NCI-H187 treated with DMSO at 0.1 percent for 48 hours (cell line): ENCODE results near the gene AK8.

Experiments
- DNase-seq: peaks from one replicate; lab custom pipeline; 2025; lab: John Stamatoyannopoulos, UW

Gene AK8

DNA sequence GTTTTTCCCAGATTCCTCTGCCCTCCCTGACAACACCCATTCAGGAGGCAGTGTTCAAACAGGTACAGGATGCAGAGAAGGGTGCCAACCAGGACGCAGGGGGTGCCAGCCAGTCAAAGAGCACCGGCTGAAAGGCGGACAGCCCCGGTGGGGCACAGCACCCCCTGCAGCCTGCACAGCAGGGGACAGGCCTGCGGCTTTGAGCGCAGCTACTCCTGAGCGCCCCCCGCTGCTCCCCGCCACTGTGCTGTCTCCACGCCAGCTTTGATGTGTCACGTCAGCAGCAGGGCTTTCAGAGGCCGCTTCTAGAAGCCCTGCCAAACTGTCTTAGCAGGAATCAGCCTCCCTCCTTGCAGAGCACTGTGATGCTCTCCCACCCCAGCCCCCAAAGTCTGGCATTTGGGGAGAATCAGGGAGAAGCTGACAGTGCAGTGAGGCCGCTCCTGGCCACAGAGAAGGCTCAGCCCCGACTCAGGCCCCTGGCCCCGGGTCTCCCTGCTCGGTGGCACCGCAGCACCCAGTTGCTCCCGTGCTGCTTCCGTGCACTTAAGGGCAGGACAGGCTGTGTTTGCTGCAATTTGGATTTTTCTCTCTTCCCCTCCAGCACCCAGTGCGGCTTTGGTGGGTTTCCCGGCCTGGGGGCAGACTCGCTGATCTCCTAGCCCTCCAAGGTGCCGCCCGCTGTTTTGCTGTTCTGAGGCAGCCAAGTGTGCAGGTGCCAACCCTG, 20.3 kb downstream of the AK8 start:
- DNase-seq: no peak

DNA sequence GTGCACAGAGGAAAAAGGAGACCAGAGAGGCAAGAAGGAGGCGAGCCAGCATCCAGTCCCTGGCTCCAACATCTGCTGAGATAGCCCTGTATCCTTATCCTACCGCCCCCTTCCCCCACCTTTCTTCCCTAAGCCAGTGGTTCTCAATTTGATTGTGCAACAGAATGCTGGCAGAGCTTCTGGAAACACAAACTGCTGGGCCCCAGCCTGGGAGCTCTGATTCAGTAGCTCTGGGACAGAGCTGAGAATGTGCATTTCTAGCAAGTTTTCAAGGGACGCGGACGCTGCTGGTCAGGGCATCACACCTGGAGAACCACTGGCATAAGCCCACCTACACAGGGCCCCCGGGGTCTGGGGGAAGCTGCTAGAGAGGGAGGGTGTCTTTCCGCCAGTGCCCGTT, 21.1 kb downstream of the AK8 start:
- DNase-seq: no peak

DNA sequence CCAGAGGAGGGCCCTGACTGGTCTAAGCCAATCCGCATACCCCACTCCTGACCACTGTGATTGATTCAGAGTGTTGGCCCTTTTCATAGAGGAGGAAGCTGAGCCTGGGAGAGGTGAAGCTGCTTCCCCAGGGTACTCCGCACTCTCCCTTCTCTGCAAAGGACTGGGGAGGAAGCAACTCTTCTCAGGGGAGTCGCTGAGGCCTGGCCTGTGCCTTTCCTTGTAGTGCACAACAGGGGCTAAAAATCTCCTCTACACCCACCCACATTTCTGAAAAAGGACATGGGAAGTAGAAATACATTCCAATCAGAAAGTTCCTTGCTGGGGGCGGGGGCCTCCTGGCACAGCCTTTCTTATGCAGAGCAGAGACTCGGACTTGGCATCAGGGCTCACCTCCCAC, 22.2 kb downstream of the AK8 start:
- no peak for DNase-seq

DNA sequence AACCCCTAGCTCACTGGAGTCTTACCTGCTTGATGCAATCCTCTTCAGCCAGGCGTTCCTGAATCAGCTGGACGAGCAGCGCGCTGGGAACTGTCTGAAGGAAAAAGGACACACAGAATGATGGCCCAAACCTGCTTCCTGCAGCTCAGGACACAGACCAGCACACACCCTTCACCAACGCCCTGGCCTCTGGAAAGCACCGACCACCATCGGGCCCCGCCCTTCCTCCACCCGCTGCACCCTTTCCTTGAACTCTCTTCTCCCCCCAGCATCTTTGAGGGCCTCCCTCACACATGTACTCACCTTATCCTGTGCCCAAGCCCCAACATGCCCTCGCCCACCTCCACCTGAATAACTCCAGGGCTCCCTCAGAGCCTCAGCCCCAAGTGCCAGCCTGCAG, 23.3 kb downstream of the AK8 start:
- DNase-seq: no peak

DNA sequence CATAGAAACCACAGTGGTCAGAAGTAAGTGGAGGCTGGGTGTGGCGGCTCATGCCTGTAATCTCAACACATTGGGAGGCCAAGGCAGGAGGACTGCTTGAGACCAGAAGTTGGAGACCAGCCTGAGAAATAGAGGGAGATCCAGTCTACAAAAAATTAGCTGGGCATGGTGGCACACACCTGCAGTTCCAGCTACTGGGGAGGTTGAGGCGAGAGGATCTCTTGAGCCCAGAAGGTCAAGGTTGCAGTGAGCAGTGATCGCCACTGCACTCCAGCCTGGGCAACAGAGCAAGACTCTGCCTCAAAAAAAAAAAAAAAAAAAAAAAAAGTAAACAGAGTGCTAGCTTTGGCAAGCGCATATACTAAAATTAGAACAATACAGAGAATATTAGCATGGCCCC, 24.6 kb downstream of the AK8 start:
- no peak for DNase-seq

DNA sequence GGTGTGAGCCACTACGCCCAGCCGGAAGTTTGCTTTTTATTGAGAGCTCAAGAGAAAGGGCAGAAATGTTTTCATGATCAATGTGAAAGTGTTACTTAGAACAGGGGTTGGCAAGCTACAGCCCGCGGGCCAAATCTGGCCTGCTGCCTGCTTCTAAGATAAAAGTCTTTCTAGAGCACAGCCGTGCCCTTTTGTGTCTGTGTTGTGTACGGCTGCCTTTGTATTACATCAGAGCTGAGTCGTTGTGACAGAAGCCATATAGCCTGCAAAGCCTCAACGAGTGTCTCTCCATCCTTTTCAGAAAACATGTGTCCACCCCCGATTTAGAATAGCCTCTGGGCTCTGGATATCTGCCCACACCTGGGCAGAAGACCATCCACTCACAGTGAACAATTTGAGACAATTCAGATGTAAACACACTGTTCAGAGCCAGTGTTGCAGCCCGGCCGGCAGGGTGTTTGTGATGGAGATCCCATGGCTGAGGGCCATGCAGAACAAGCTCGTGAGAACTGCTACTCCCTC, 28.8 kb downstream of the AK8 start:
- DNase-seq: no peak

DNA sequence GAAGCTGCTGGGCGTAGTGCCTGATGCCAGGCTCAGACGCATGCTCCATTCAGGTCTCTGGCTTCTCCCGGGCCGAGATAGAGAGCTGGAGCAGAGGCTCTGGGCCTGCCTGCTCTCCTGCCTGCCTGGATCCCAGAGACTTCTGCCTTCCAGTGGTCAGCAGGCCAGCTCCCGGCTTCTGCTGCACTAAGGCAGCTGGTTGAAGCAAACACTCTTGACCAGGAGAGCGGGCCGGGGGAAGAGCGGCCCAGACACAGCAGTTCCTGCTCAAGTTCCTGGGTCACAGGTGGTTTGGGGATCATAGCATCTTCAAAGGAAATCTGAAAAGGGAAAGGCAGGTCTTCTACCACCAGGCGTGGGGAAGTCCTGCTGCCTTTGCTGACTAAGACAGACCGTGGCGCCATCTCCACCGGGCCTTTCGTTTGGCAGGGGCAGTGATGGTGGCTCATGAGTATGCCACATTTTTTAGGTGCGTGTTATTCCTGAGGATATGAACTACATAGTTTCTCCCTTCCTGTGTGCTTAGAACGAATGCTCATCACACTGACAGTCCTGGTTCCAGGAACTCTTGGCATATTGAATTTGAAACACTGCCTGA, 31.1 kb downstream of the AK8 start:
- no peak for DNase-seq

DNA sequence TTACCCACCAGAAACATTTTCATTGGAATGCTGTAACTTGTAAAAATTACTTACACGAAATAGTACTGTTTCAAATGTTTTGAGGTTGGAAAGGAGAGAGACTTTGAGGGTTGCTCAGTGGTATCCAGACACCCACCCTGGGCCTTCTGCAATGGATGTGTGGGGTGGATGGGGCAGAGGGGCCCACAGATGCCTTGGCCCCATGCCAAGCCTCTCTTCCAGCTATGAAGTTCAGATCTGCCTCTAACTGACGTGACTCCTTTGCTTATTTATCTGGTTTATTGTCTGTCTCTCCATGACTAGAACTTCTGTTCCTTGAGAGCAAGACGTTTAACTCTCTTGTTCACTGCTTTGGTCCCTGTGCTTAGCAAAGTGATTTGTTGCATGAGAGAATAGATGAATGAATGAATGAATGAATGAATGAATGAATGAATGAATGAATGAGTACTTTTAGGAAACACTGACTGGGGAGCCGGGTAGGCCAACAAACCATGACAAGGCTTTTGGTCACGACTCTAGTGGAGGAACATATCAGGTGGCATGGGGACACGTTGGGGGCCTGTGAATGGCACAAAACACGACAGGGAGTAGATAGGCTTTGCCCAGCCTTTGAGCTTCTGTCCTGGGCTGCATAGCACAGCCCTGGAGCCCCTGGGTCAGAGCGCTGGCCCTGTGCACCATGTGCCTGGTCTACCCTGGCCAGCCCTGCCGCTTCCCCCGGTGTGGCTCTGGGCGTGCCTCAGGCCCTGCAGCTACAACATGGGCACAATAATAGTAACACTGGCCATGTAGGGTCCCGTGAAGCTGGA, 31.8 kb downstream of the AK8 start:
- no peak for DNase-seq

DNA sequence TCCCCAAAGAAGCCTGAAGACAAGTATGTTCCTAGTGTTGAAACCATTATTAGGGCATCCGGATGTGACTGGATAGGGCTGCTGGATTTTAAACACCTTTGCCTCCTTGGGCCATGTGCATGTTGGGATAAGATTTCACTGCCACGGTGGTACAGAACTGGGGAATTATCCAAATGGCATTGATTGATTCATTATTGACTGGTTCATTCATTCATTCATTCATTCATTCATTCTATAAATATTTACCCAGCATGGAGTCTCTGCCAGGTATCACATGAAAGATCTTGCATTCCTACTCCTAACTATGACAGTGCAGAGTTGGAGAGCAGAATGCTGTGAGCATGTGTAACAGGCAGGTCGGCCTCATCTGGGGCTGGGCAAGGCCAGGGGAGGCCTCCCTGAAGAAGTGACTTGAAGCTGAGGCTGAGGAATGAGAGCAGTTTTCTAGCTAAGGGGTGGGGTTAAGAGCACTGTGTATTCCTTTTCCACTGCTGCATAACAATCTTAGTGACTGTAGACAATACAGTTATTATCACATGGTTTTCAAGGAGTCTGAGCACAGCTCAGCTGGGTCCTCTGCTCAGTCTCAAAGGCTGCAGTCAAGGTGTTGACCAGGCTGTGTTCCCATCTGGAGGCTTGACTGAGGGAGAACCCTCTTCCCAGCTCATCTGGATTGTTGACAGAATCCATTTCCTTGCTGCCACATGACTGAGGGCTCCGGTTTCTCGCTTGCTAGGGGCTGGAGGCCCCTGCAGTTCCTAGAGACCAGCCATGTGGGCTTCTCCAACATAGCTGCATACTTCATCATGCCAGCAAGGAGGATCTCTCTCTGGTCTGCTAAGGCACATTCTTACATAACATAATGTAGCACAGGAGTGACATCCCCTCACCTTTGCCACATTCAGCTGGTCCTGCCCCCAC, 35.7 kb downstream of the AK8 start:
- DNase-seq: no peak

DNA sequence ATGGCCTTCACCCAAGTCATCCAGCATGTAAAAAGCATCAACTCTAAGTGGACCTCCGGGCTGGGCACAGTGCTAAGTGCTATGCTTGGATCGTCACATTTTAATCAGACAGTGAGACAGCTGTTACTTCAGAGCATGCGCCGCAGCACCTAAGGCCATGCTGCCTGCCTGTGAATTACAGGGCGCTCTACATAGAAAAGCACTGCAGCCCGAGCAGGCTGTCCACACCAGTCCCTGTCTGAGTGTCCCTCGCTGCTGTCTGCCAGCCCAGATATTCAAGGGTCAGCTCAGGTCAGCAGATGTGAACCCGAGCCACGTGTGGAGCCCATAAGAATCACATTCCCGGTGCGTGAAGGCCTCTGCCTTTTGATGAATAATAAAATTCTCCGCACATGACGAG, 37.1 kb downstream of the AK8 start:
- DNase-seq: no peak

DNA sequence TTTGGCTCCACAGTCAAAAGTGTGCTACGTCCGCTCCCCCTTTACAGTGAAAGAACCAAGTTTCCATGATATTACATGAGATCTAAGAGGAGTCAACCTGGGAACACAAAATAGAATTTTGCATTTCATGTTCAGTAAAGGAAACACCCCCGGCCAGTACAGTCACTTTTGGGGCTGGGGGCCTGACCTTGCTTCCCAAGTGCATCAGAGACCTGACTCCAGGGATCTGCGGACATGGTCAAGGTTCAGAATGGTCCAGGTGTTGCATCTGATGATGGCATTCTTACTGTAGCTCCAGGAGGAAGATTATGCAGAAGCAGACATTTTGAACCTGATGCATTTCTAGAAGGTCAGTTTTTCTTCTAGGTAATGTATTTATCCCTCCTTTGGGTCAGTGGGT, 39.8 kb downstream of the AK8 start:
- DNase-seq: no peak

DNA sequence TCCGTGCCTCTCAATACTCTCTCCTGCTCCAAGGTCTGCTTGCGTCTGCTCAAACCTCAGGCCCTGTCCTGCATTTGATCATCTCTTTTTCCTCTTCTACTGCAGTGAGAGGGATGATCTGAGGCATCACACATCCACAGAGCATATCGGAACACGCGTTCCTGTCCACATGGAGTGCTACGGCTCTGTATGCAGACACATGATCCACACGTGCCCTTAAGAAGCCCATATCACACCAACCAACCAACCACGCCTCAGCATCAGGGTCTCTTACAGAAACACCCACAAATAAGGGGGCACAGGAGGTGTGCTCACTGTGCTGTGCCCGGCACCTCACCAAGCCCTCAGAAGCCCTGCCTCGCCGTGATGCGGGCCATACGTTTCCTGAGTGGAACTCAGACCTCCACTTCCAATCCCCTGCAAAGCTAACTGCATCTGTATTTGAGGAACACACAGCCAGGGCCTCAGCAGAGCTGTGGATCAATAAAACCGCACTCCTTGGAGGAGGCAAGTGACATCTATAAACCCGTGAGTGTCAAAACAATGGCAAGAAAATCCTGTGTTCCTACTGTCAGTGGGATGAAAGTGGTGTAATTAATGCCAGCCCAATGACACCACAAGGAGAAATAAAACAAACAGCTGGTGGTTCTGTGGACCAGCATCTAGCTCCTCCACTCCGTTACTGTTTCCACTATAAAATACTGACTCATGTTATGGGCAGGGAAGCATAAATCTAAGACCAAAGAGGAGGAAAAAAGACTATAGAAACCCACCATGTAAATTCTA, 40.4 kb downstream of the AK8 start:
- DNase-seq: no peak

DNA sequence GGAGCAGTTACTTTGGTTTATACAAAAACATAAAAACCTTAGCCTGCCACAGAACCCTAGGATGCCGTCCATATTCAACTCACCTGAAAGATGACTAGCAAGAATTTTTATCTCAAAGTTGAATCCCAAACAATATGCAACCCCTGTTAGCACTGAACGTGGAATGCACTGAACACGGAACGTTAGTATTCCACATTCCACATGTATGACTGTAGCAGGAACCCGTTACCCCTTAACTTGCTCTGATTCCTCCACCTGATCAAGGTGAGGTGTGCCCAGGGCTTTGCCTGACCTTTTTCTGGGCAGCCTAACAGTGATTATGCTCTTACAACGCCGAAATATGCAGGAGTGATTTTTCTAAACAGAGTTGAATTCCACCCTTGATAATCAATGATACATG, 43.7 kb downstream of the AK8 start:
- no peak for DNase-seq

DNA sequence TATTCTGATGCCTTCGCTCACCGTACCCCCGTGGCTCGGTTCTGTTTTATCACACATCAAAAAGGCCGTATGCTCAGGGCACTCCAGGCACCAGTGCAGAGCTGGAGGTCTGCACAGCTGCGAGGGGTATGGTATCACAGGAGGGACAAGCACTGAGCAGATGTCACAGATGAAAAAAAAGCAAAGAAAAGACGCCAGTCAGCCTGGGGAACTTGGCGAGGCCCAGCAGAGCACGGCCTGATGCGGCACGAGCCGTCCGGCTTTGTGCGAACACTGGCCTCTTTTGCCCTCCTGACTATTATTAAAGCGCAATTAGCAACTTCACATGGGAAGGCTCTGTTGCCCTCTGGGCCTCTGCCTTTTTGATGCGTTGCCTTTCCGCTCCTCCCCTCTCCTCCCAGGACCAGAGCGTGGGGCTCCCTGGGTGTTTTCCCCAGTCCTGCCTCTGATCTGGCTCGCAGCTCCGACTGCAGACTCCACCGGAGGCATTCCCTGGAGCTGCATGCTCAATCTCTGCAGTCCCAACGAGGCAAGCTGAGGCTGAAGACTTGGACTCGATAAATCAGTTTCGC, 44.4 kb downstream of the AK8 start:
- no peak for DNase-seq

DNA sequence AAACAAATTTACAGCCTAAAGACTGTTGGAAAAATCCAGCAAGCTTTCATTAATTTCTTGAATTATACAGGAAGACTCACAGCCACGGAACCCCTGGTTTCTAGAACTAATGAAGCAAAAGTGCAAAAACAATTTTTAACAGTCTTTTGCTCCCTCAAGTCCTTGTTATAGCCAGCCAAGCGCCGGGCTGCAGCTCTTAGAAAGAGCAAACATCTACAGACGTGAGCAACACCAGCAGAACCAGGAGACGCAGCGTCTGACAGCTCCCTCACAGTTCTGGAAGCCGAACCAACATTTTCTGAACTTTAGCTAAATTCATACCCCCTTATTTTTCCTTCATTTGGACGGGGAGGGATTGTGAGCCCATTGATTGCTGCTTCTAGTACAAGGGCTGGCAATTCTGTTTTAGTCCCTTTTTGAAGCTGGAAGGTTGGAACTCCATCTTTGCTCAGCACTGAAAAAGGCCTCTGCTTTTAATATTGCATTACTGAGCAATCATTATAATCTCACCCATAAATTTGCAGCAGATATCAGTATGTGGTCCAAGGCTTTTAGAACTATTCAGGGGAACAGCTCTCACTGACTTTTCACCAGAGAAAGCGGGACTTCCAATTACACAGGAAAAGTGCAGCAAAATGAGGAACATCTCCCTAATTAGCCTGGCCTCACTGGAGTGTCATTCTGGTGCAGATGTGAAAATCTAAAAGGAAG, 45.8 kb downstream of the AK8 start:
- DNase-seq: no peak

DNA sequence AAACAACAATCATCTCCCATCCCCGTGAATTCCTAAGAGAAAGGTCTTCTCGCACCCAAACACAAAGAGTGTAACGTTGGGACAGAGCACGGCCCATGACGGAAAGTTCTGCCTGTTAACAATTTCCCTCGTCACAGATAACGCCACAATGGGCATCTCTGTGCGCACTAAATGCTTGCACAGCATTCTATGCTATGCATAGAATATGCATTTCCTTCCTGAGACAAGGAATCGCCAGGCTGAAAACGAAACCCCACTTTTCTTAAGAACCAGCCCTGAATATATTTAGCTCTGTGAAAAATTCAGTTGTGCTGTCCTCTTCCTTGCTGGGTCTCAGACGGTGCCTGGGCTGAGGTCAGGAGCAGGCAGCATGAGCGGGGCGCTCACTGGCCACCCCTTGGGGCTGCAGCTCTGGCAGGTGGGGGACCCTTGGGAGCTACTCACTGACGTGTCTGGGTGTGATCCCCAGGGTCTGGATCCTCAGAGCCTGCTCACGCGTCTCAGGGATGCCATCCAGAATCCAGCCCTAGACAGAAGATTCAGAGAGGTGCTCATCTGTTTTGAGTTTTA, 49.8 kb downstream of the AK8 start:
- no peak for DNase-seq

DNA sequence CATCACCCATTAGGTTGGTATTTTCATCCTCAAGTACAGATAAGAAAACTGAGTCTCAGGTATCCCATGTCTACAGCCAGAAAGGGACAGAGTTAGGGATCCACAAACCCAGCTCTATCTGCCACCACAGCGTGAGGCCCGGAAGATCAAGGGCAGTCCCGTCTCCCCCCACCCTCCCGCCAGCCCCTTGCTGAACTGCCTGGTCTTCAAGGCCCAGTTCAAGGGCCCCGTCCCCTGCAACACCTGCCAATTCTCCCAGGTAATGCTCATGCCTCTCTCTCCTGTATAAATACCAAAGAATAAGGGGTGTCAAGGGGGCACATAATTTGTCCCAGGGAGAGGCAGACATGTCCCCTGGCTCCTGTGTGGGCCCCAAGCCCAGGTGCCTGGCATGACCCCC, 50.7 kb downstream of the AK8 start:
- no peak for DNase-seq

DNA sequence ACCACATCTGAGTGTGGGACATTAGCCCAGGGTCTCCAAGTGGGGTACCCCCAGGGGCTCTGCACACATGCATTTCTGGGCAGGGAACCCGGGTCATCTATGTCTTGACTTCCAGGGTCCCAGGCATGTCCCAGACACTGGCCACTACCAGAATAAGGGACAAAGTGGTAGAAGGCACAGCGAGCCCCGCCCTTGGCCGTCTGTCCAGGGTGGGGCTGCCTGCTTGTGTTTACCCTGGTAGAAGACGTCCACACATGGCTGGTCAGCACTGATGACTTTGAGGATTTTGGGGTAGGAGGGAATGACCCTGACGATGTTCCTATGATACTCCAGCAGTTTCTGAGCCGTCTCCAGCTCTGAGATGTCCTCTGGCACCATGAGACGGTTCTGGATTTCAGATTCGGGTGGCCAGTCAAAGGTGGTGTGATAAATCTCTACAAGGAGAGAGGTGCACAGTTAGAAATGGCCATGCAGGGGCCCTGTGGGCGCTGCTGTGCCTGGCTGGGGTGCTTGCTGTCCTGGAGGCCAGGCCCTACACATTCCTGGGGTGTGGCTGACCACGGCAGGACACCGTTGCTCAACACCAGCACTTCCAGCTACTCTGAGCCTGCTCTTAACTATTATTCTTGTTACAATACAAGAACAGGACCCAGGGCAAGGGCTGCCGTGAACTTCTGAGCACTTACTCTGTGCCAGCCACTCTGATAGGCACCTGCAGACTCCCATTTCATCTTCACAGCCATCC, 51.3 kb downstream of the AK8 start:
- DNase-seq: no peak

DNA sequence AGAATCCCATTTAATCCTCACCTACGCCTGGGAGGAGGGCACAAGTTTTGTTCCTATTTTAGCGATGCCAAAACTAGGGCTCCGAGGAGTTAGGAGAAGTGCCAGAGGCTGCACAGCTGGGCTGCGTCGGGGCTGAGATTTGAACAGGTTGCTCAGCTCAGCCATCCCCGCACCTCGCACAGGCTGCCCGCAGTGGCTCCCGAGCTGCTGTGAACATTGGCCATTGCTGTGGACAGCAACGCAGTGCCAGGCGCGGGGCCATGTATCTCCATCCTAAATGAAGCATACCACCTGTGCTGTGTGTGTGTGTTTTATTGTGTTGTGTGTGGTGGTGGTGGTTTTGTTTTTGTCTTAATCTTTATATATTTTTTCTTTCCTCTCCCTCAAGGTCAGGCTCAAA, 52.0 kb downstream of the AK8 start:
- DNase-seq: no peak
